ENCODE measurements around the gene NPDC1. TPM values are rescaled to one million over a fixed set of nuclear protein-coding genes. Genes with fewer than 3 reads are reported as not detected.
A peak's percentile ranks its signal among the peaks of the same experiment; 100 is the strongest.

The NPDC1 gene
- total and polyA plus RNA-seq, 2 donors (not counting 1 experiment from before 2014, with no cell fraction given), result 0.17 to 0.19 TPM

- H3K4me3 ChIP-seq (ENCODE audit: control extremely low read depth in 1 of 5, extremely low read depth in 1 of 5, insufficient read depth in 1 of 5, low read depth in 2 of 5, low read length in 4 of 5), result no peak overlapping the region
- peak overlapping the region; percentile 56 for H3K27ac Mint-ChIP-seq
- H3K9me3 ChIP-seq (ENCODE audit: control extremely low read depth in 1 of 3, control insufficient read depth in 2 of 3, insufficient read depth in 1 of 3, low read length in 2 of 3), result peaks cover 0 to 12% (median 0%) of the 10 kb centered on the region in 3 donors
- no peak overlapping the region for H3K9ac ChIP-seq (ENCODE audit: low read length)
- H3K9me3 Mint-ChIP-seq (ENCODE audit: insufficient read depth), result no peaks in the 10 kb centered on the region
- peaks cover 36% of the 10 kb centered on the region for H3K4me1 Mint-ChIP-seq
- TF ChIP-seq CTCF (IDR thresholded peaks at IDR 0.05) (no peak), EZH2 (IDR thresholded peaks at IDR 0.05; ENCODE audit: borderline replicate concordance, insufficient read depth, low read depth, low read length, poor library complexity, severe bottlenecking) (no peak)
- intact Hi-C loops (cut with micrococcal nuclease), result loop anchor here (1.0 kb wide), 1 partner anchor 75 kb away; no protein-coding TSS in a partner anchor
- no peaks in the 10 kb centered on the region for H3K36me3 ChIP-seq (replicated peaks in 1 of 2; ENCODE audit: control extremely low read depth in 1 of 2, control insufficient read depth in 1 of 2, extremely low read depth in 1 of 2, insufficient read depth in 2 of 2, low read length in 1 of 2)
- H3K27me3 Mint-ChIP-seq, result no peaks in the 10 kb centered on the region
- H3K4me2 ChIP-seq (replicated peaks; ENCODE audit: low read depth, low read length, poor library complexity, severe bottlenecking), result no peak overlapping the region
- DNase-seq (peak; percentile 74), ATAC-seq (ENCODE audit: low read depth) (peak; percentile 15)
- ChIA-PET POLR2A (interaction anchor here (0.6 kb wide), 1 partner anchor 22 kb away, joined by 5 read pairs; no protein-coding TSS in a partner anchor), CTCF (interaction anchor here (0.7 to 5.9 kb wide), 13 partner anchors 9 to 238 kb away, joined by 3 to 49 read pairs (median 6); partner anchors contain the start of genes CLIC3, NPDC1 and SAPCD2)
- no peaks in the 10 kb centered on the region for H3K27me3 ChIP-seq (replicated peaks in 1 of 4; ENCODE audit: control extremely low read depth in 1 of 4, control insufficient read depth in 3 of 4, insufficient read depth in 4 of 4, low read length in 3 of 4)
- H3K4me3 Mint-ChIP-seq, result peak overlapping the region; percentile 41
- no peak overlapping the region for H2AFZ ChIP-seq (ENCODE audit: insufficient read depth, low read depth, low read length, poor library complexity, severe bottlenecking)
- WGBS (ENCODE audit: insufficient coverage), result 65% methylated on average over 20 of the region's 21 CpGs
- no peaks in the 10 kb centered on the region for H3K79me2 ChIP-seq (ENCODE audit: control insufficient read depth, insufficient read depth, low read length)
- peak overlapping the region in 1 of 2 donors; percentile 39 for H3K27ac ChIP-seq (ENCODE audit: low read length in 2 of 2)
- peaks cover 25 to 42% of the 10 kb centered on the region in 2 donors for H3K4me1 ChIP-seq (ENCODE audit: control insufficient read depth in 2 of 2, insufficient read depth in 2 of 2, low read length in 2 of 2)
- H4K20me1 ChIP-seq (ENCODE audit: control insufficient read depth, insufficient read depth, low read length, poor library complexity, severe bottlenecking), result peaks cover 11% of the 10 kb centered on the region
Observed at GRCh38 chr9:137025517-137025966, 20.4 kb downstream of the NPDC1 start.

DNA sequence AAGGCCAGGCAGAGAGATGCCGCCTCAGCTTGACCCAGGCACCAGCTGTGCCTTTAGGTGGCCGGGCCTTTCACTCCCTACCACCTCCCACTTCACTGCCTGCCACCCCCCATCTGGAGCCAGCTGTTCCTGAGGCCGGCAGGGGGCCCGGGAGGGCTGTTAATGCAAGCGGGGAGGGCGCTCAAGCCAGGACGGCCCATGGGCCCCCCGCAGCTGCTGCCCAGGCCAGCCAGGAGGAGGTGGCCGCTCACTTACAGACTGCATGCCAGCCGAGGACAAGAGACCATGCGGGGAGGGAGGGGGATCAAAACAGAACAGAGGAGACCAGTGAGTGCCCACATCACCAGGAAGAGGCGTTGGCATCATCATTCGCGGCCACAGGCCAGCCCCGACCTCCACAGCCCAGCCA lies 22.4 kb downstream of the NPDC1 start:
- no peak overlapping the region for H3K4me3 ChIP-seq (ENCODE audit: control extremely low read depth in 1 of 5, extremely low read depth in 1 of 5, insufficient read depth in 1 of 5, low read depth in 2 of 5, low read length in 4 of 5)
- DNase-seq (no peak), ATAC-seq (ENCODE audit: low read depth) (no peak)
- H3K9ac ChIP-seq (ENCODE audit: low read length), result no peak overlapping the region
- H3K4me1 ChIP-seq (ENCODE audit: control insufficient read depth in 2 of 2, insufficient read depth in 2 of 2, low read length in 2 of 2), result peaks cover 7 to 22% of the 10 kb centered on the region in 2 donors
- Mint-ChIP-seq H3K4me3 (no peak overlapping the region), H3K27me3 (no peaks in the 10 kb centered on the region), H3K9me3 (ENCODE audit: insufficient read depth) (no peaks in the 10 kb centered on the region), H3K4me1 (peaks cover 17% of the 10 kb centered on the region), H3K27ac (no peak overlapping the region)
- POLR2A ChIA-PET, result no interaction called here
- TF ChIP-seq CTCF (IDR thresholded peaks at IDR 0.05) (no peak), EZH2 (IDR thresholded peaks at IDR 0.05; ENCODE audit: borderline replicate concordance, insufficient read depth, low read depth, low read length, poor library complexity, severe bottlenecking) (no peak)
- H4K20me1 ChIP-seq (ENCODE audit: control insufficient read depth, insufficient read depth, low read length, poor library complexity, severe bottlenecking), result peaks cover 4% of the 10 kb centered on the region
- no peaks in the 10 kb centered on the region for H3K36me3 ChIP-seq (replicated peaks in 1 of 2; ENCODE audit: control extremely low read depth in 1 of 2, control insufficient read depth in 1 of 2, extremely low read depth in 1 of 2, insufficient read depth in 2 of 2, low read length in 1 of 2)
- no peak overlapping the region for H2AFZ ChIP-seq (ENCODE audit: insufficient read depth, low read depth, low read length, poor library complexity, severe bottlenecking)
- H3K9me3 ChIP-seq (ENCODE audit: control extremely low read depth in 1 of 3, control insufficient read depth in 2 of 3, insufficient read depth in 1 of 3, low read length in 2 of 3), result peaks cover 0 to 9% (median 0%) of the 10 kb centered on the region in 3 donors
- CTCF ChIA-PET, result no interaction called here
- H3K4me2 ChIP-seq (replicated peaks; ENCODE audit: low read depth, low read length, poor library complexity, severe bottlenecking), result no peak overlapping the region
- H3K79me2 ChIP-seq (ENCODE audit: control insufficient read depth, insufficient read depth, low read length), result no peaks in the 10 kb centered on the region
- no peak overlapping the region for H3K27ac ChIP-seq (ENCODE audit: low read length in 2 of 2)
- H3K27me3 ChIP-seq (replicated peaks in 1 of 4; ENCODE audit: control extremely low read depth in 1 of 4, control insufficient read depth in 3 of 4, insufficient read depth in 4 of 4, low read length in 3 of 4), result no peaks in the 10 kb centered on the region
- intact Hi-C loops (cut with micrococcal nuclease), result no loop called here
- 94% methylated on average over 11 of the region's 15 CpGs for WGBS (ENCODE audit: insufficient coverage)

All from B cell (primary cell).